HEK293 (cell line): ENCODE data around the gene SPACA7.

Experiments
- CTCF ChIA-PET: fragments of 350-600 bp; formaldehyde crosslinking; extraction: SDS; loops from one replicate; lab custom pipeline; 2021; ENCODE audit warnings: antibody characterized with exemption; lab: Yijun Ruan, JAX
- POLR2A ChIA-PET: fragments of 300-600 bp; formaldehyde crosslinking; extraction: SDS; loops from one replicate; lab custom pipeline; 2020; ENCODE audit warnings: antibody characterized with exemption, inconsistent platforms; lab: Yijun Ruan, JAX
- H3K27ac ChIP-seq: fragments of 200-500 bp; sonication (Bioruptor generic); 2 replicates; pipeline ENCODE4 v1.5.1; 2014; ENCODE audit warnings: low read depth, low read length, control low read depth, inconsistent platforms; ENCODE audit errors: extremely low read depth
- H3K36me3 ChIP-seq, 2 experiments: fragments of 200-500 bp in 1 of 2; sonication (Bioruptor generic) in 1 of 2; 1 replicate in 1 of 2; 2 replicates in 1 of 2; pipeline ENCODE4 v1.5.1; 2014 to 2017; ENCODE audit warnings: inconsistent platforms in 2 of 2, low read length in 2 of 2; ENCODE audit not compliant: control insufficient read depth in 2 of 2, insufficient read depth in 1 of 2
- H3K4me1 ChIP-seq: fragments of 200-500 bp; sonication (Bioruptor generic); 2 replicates; pipeline ENCODE4 v1.5.1; 2014; ENCODE audit warnings: mild to moderate bottlenecking, low read length, inconsistent platforms; ENCODE audit not compliant: control insufficient read depth, insufficient read depth
- H3K4me3 ChIP-seq: 2 replicates; pipeline ENCODE4 v1.5.1; 2011; ENCODE audit warnings: low read depth, mild to moderate bottlenecking, control low read depth, low read length, moderate library complexity
- H3K9me3 ChIP-seq: fragments of 200-500 bp; sonication (Bioruptor generic); 2 replicates; pipeline ENCODE4 v1.5.1; 2014; ENCODE audit warnings: low read depth, low read length, inconsistent platforms; ENCODE audit not compliant: control insufficient read depth, insufficient read depth
- EGR2 ChIP-seq: fragments of 450-650 bp; formaldehyde crosslinking; IDR thresholded peaks from 2 replicates; pipeline ENCODE4 v1.5.1; 2016; ENCODE audit warnings: low read depth, missing biosample characterization, missing genetic modification characterization
- ELK4 ChIP-seq: IDR thresholded peaks from 2 replicates; pipeline ENCODE4 v1.6.1; 2011; ENCODE audit warnings: mild to moderate bottlenecking, low read depth, low read length, borderline replicate concordance
- SALL2 ChIP-seq: fragments of 450-650 bp; formaldehyde crosslinking; IDR thresholded peaks from 2 replicates; pipeline ENCODE4 v1.5.0; 2017; ENCODE audit warnings: missing biosample characterization, mild to moderate bottlenecking, missing genetic modification characterization, borderline replicate concordance
- SETDB1 ChIP-seq: IDR thresholded peaks from one replicate; pipeline ENCODE4 v1.6.1; 2017; ENCODE audit warnings: mild to moderate bottlenecking, low read length, moderate library complexity, mixed read lengths; ENCODE audit not compliant: insufficient read length
- SP2 ChIP-seq: fragments of 450-650 bp; formaldehyde crosslinking; IDR thresholded peaks from 2 replicates; pipeline ENCODE4 v1.5.1; 2016; ENCODE audit warnings: missing biosample characterization, missing genetic modification characterization
- SP3 ChIP-seq: fragments of 450-650 bp; formaldehyde crosslinking; IDR thresholded peaks from 2 replicates; pipeline ENCODE4 v1.5.1; 2016; ENCODE audit warnings: missing biosample characterization, missing genetic modification characterization
- TRIM28 ChIP-seq: IDR thresholded peaks from 2 replicates; pipeline ENCODE4 v1.6.1; 2011; ENCODE audit warnings: low read length, control low read depth, borderline replicate concordance
- ZBTB10 ChIP-seq: fragments of 450-650 bp; formaldehyde crosslinking; IDR thresholded peaks from 2 replicates; pipeline ENCODE4 v1.5.1; 2016; ENCODE audit warnings: missing biosample characterization, missing genetic modification characterization
- ZFHX2 ChIP-seq: fragments of 450-650 bp; formaldehyde crosslinking; conservative IDR thresholded peaks from 2 replicates; pipeline ENCODE4 v1.5.1; 2016; ENCODE audit warnings: missing biosample characterization, missing genetic modification characterization
- ZNF184 ChIP-seq: fragments of 450-650 bp; IDR thresholded peaks from 2 replicates; pipeline ENCODE4 v1.5.1; 2018; ENCODE audit warnings: missing biosample characterization, mild to moderate bottlenecking, missing genetic modification characterization
- ZNF221 ChIP-seq: fragments of 450-650 bp; formaldehyde crosslinking; IDR thresholded peaks from 2 replicates; pipeline ENCODE4 v1.5.1; 2017; ENCODE audit warnings: missing biosample characterization, missing genetic modification characterization, borderline replicate concordance
- ZNF248 ChIP-seq: fragments of 450-650 bp; formaldehyde crosslinking; IDR thresholded peaks from 2 replicates; pipeline ENCODE4 v1.5.1; 2017; ENCODE audit warnings: missing biosample characterization, missing genetic modification characterization
- ZNF274 ChIP-seq, 2 experiments: fragments of 200-500 bp in 1 of 2; fragments of 450-650 bp in 1 of 2; sonication (Bioruptor generic) in 1 of 2; formaldehyde crosslinking in 1 of 2; IDR thresholded peaks; 2 replicates each; pipeline versions ENCODE4 v1.5.1 to v1.6.1; 2014 to 2016; ENCODE audit warnings: borderline replicate concordance in 1 of 2, inconsistent platforms in 1 of 2, low read length in 1 of 2, missing biosample characterization in 1 of 2, missing genetic modification characterization in 1 of 2
- ZNF292 ChIP-seq: fragments of 450-650 bp; formaldehyde crosslinking; IDR thresholded peaks from 2 replicates; pipeline ENCODE4 v1.5.1; 2016; ENCODE audit warnings: low read depth, missing biosample characterization, missing genetic modification characterization, borderline replicate concordance
- ZNF433 ChIP-seq: fragments of 450-650 bp; formaldehyde crosslinking; IDR thresholded peaks from 2 replicates; pipeline ENCODE4 v1.5.1; 2016; ENCODE audit warnings: missing biosample characterization, missing genetic modification characterization, low read depth
- ZNF514 ChIP-seq: fragments of 450-650 bp; formaldehyde crosslinking; IDR thresholded peaks from 2 replicates; pipeline ENCODE4 v1.5.1; 2016; ENCODE audit warnings: missing biosample characterization, missing genetic modification characterization
- ZNF558 ChIP-seq: fragments of 450-650 bp; formaldehyde crosslinking; IDR thresholded peaks from 2 replicates; pipeline ENCODE4 v1.5.1; 2016; ENCODE audit warnings: missing biosample characterization, missing genetic modification characterization
- ZNF596 ChIP-seq: fragments of 450-650 bp; IDR thresholded peaks from 2 replicates; pipeline ENCODE4 v1.5.0; 2018; ENCODE audit warnings: missing biosample characterization, mild to moderate bottlenecking, missing genetic modification characterization, moderate library complexity
- ZNF701 ChIP-seq: fragments of 450-650 bp; formaldehyde crosslinking; IDR thresholded peaks from 2 replicates; pipeline ENCODE4 v1.5.1; 2016; ENCODE audit warnings: missing biosample characterization, missing genetic modification characterization
- ZNF843 ChIP-seq: fragments of 450-650 bp; formaldehyde crosslinking; IDR thresholded peaks from 2 replicates; pipeline ENCODE4 v1.5.1; 2016; ENCODE audit warnings: missing biosample characterization, missing genetic modification characterization
- ZSCAN5A ChIP-seq: fragments of 450-650 bp; formaldehyde crosslinking; IDR thresholded peaks from 2 replicates; pipeline ENCODE4 v1.5.1; 2016; ENCODE audit warnings: missing biosample characterization, missing genetic modification characterization

Gene SPACA7

GRCh38 chr13:112332727-112333126, 43.4 kb upstream of the SPACA7 start (continued):
- no peak for TF ChIP-seq ELK4
- no peak for TF ChIP-seq SP2 (tag by site-specific recombination)
- TF ChIP-seq ZNF843 (tag by site-specific recombination), result no peak
- no peak for TF ChIP-seq ZNF184 (tag by site-specific recombination)
- TF ChIP-seq ZNF221 (tag by site-specific recombination), result no peak
- no peak for TF ChIP-seq ZNF596 (tag by site-specific recombination)
- TF ChIP-seq SP3 (tag by site-specific recombination), result no peak
- TF ChIP-seq ZNF274 (IDR thresholded peaks at IDR 0.05; ENCODE audit: low read length), result no peak
- no peak for TF ChIP-seq ZNF274 (tag by site-specific recombination; IDR thresholded peaks at IDR 0.05; ENCODE audit: borderline replicate concordance)
- TF ChIP-seq SETDB1, result no peak
- TF ChIP-seq ZSCAN5A (tag by site-specific recombination), result no peak
- no peak for TF ChIP-seq ZNF514 (tag by site-specific recombination)
- TF ChIP-seq ZNF433 (tag by site-specific recombination), result no peak
- TF ChIP-seq ZNF558 (tag by site-specific recombination), result no peak
- no peak for TF ChIP-seq SALL2 (tag by site-specific recombination)

GRCh38 chr13:112333756-112334543, 42.2 kb upstream of the SPACA7 start:
- TF ChIP-seq ZNF292 (tag by site-specific recombination) (no peak), ZNF248 (tag by site-specific recombination) (no peak), TRIM28 (no peak), ZNF701 (tag by site-specific recombination) (no peak), ZBTB10 (no peak), SETDB1 (no peak), EGR2 (peak; percentile 58), ZFHX2 (tag by site-specific recombination) (peak; percentile 79)
- Histone ChIP-seq H3K4me1 (no peaks in the 10 kb centered on the region), H3K36me3 (no peaks in the 10 kb centered on the region), H3K9me3 (no peaks in the 10 kb centered on the region), H3K27ac (no peak overlapping the region), H3K4me3 (no peak overlapping the region)
- ChIA-PET POLR2A (no interaction called here), CTCF (interaction anchor here (0.6 to 1.0 kb wide), 3 partner anchors 32 to 443 kb away, joined by 3 read pairs; no protein-coding TSS in a partner anchor)
